Measurements from ENCODE around the gene WNT7A.
A peak's percentile ranks its signal among the peaks of the same experiment; 100 is the strongest.
"Not testable (repeated sequence)": the region's sequence is repeated elsewhere in the genome, so short reads cannot be mapped to it uniquely, and the experiment has no call there.

The WNT7A gene

GRCh38 chr3:13879946-13880810, at the start of gene WNT7A:
TSS of gene WNT7A (minus strand) at chr3:13880071. CDS start at chr3:13879816, 255 bp downstream.
- TF ChIP-seq CTCF (IDR thresholded peaks at IDR 0.05; ENCODE audit: extremely low read depth, missing control alignments) = peak; percentile 5
- peak; percentile 49 for DNase-seq (ENCODE audit: low spot score)

GRCh38 chr3:13928741-13929140, 48.9 kb upstream of the WNT7A start:
- not testable (repeated sequence) for DNase-seq (ENCODE audit: low spot score)

GRCh38 chr3:13927295-13927694, 47.4 kb upstream of the WNT7A start:
- no peak for TF ChIP-seq CTCF (IDR thresholded peaks at IDR 0.05; ENCODE audit: extremely low read depth, missing control alignments)
- DNase-seq (ENCODE audit: low spot score) = no peak

- no peak for TF ChIP-seq CTCF (IDR thresholded peaks at IDR 0.05; ENCODE audit: extremely low read depth, missing control alignments)
- no peak for DNase-seq (ENCODE audit: low spot score)
Measured at GRCh38 chr3:13916375-13916774, 36.5 kb upstream of the WNT7A start.

GRCh38 chr3:13902648-13903238, 22.9 kb upstream of the WNT7A start:
- no peak for TF ChIP-seq CTCF (IDR thresholded peaks at IDR 0.05; ENCODE audit: extremely low read depth, missing control alignments)

GRCh38 chr3:13901935-13902584, 22.2 kb upstream of the WNT7A start:
- no peak for DNase-seq (ENCODE audit: low spot score)
- no peak for TF ChIP-seq CTCF (IDR thresholded peaks at IDR 0.05; ENCODE audit: extremely low read depth, missing control alignments)

More at GRCh38 chr3:13902648-13903238, 22.9 kb upstream of the WNT7A start:
- DNase-seq (ENCODE audit: low spot score) = no peak

GRCh38 chr3:13898346-13898745, 18.5 kb upstream of the WNT7A start:
- DNase-seq (ENCODE audit: low spot score) = no peak
- TF ChIP-seq CTCF (IDR thresholded peaks at IDR 0.05; ENCODE audit: extremely low read depth, missing control alignments) = no peak
